GM12878 (cell line): ENCODE data around the gene EIF5B. TPM values are rescaled to one million over a fixed set of nuclear protein-coding genes. Genes with fewer than 3 reads are reported as not detected.

Source experiments
- ATAC-seq: fragments of 200-7000 bp; cut with Tn5 transposase; 3 replicates; pipeline ENCODE4 v1.9.1; 2020; ENCODE audit warnings: mild to moderate bottlenecking, moderate library complexity
- BruUV-seq: library from RNA; stranded (reverse); fragments of 400-500 nt; replicated peaks from 2 replicates; lab custom pipeline; 2021; lab: Mats Ljungman, UMichigan
- CTCF ChIA-PET: fragments of 300-600 bp; sonication (Branson Sonifier 250); formaldehyde crosslinking; extraction: SDS; loops from one replicate; lab custom pipeline; 2021; ENCODE audit warnings: inconsistent platforms; lab: Yijun Ruan, JAX
- POLR2A ChIA-PET: fragments of 350-600 bp; formaldehyde crosslinking; extraction: SDS; loops from one replicate; lab custom pipeline; 2021; ENCODE audit warnings: inconsistent platforms; lab: Charles Lee
- RAD21 ChIA-PET: fragments of 300-600 bp; sonication (Branson Sonifier 250); formaldehyde crosslinking; loops from one replicate; lab custom pipeline; 2023; ENCODE audit warnings: antibody characterized with exemption; ENCODE audit not compliant: unreplicated experiment; lab: Charles Lee
- SMC1A ChIA-PET: fragments of 300-600 bp; sonication (Branson Sonifier 250); formaldehyde crosslinking; loops from one replicate; lab custom pipeline; 2023; ENCODE audit not compliant: unreplicated experiment, uncharacterized antibody; lab: Charles Lee
- DNase-seq: peaks from one replicate; pipeline ENCODE4 v3.0.0-alpha.2; 2011; ENCODE audit warnings: low read depth, low spot score
- FAIRE-seq: peaks from 3 replicates; lab custom pipeline; 2011; peaks lifted over from hg19 to GRCh38; lab: Jason Lieb, UNC
- H2AFZ ChIP-seq: 2 replicates; pipeline ENCODE4 v1.6.0; 2011; ENCODE audit warnings: low read depth, low read length, control low read depth; ENCODE audit not compliant: control insufficient read depth
- H3K27ac ChIP-seq: 2 replicates; pipeline ENCODE4 v1.5.1; 2011; ENCODE audit warnings: control low read depth; ENCODE audit not compliant: control insufficient read depth, insufficient read depth
- H3K27me3 ChIP-seq, 2 experiments: replicated peaks in 1 of 2; 2 replicates each; pipeline versions ENCODE4 v1.6.0 to v1.6.1; 2011; ENCODE audit warnings: low read length in 1 of 2; ENCODE audit not compliant: control insufficient read depth in 2 of 2, insufficient read depth in 2 of 2
- H3K36me3 ChIP-seq, 2 experiments: 2 replicates each; pipeline ENCODE4 v1.5.1; 2011; ENCODE audit warnings: low read length in 1 of 2; ENCODE audit not compliant: control insufficient read depth in 2 of 2, insufficient read depth in 2 of 2
- H3K4me1 ChIP-seq: 2 replicates; pipeline ENCODE4 v1.6.1; 2011; ENCODE audit warnings: mild to moderate bottlenecking, low read length, moderate library complexity, mixed read lengths; ENCODE audit not compliant: control insufficient read depth, insufficient read depth
- H3K4me2 ChIP-seq: 2 replicates; pipeline ENCODE4 v1.6.0; 2011; ENCODE audit warnings: control low read depth; ENCODE audit not compliant: control insufficient read depth, insufficient read depth
- H3K4me3 ChIP-seq: fragments of 200-600 bp; sonication (generic); 2 replicates; pipeline ENCODE4 v1.5.1; 2016
- H3K79me2 ChIP-seq: 2 replicates; pipeline ENCODE4 v1.6.0; 2011; ENCODE audit warnings: low read length; ENCODE audit not compliant: control insufficient read depth, insufficient read depth
- H3K9ac ChIP-seq: 2 replicates; pipeline ENCODE4 v1.8.0; 2011; ENCODE audit warnings: low read length, control low read depth, mixed read lengths; ENCODE audit not compliant: control insufficient read depth, insufficient read depth
- H3K9me3 ChIP-seq: replicated peaks from 3 replicates; pipeline ENCODE4 v1.5.1; 2011; ENCODE audit warnings: mild to moderate bottlenecking, low read length; ENCODE audit not compliant: control insufficient read depth, insufficient read depth
- H4K20me1 ChIP-seq: 2 replicates; pipeline ENCODE4 v1.6.0; 2011; ENCODE audit not compliant: control insufficient read depth, insufficient read depth
- BCL11A ChIP-seq: IDR thresholded peaks from 2 replicates; pipeline ENCODE4 v1.6.1; 2011; ENCODE audit warnings: low read depth, low read length
- CEBPZ ChIP-seq: fragments of 150-350 bp; IDR thresholded peaks from 2 replicates; pipeline ENCODE4 v1.6.1; 2016; ENCODE audit warnings: low read depth, low read length
- LARP7 ChIP-seq: fragments of 450-650 bp; IDR thresholded peaks from 2 replicates; pipeline ENCODE4 v1.6.1; 2017; ENCODE audit warnings: mild to moderate bottlenecking
- MTA2 ChIP-seq: fragments of 450-650 bp; IDR thresholded peaks from 2 replicates; pipeline ENCODE4 v1.6.1; 2016; ENCODE audit warnings: low read depth, mild to moderate bottlenecking, moderate library complexity
- SUZ12 ChIP-seq: fragments of 200-600 bp; sonication (generic); IDR thresholded peaks from one replicate; pipeline ENCODE4 v1.6.1; 2018; ENCODE audit warnings: antibody characterized with exemption, mild to moderate bottlenecking; ENCODE audit not compliant: unreplicated experiment
- YBX1 ChIP-seq: fragments of 450-650 bp; IDR thresholded peaks from 2 replicates; pipeline ENCODE4 v1.6.1; 2016; ENCODE audit warnings: antibody characterized with exemption
- WGBS: methylation state at CpG from one replicate; pipeline ENCODE4 v1.1.6; 2016; ENCODE audit warnings: low lambda C conversion rate; ENCODE audit not compliant: insufficient replicate concordance, insufficient coverage; ENCODE audit errors: missing lambda C conversion rate; 5-methylcytosine and 5-hydroxymethylcytosine counted together
- in situ Hi-C: fragments of 300-500 bp; cut with MboI; formaldehyde crosslinking; loops from 9 replicates; pipeline ENCODE4 v1.14.3; 2018; ENCODE audit warnings: mixed read lengths
- intact Hi-C: fragments of 100-400 bp; cut with micrococcal nuclease; formaldehyde crosslinking; loops from one replicate; pipeline ENCODE4 v1.14.2; 2022; ENCODE audit not compliant: unreplicated experiment
- polyA plus RNA-seq, 11 experiments: library from polyadenylated mRNA; depleted of rRNA in 4 of 11; unstranded in 6 of 11; stranded (reverse) in 5 of 11; fragments of >200 nt; fragmentation: Nextera tagmentation in 4 of 11; fragmentation: Illumina TruSeq in 1 of 11; extraction: Ambion mirVana in 4 of 11; extraction: Trizol in 1 of 11; gene quantifications; 1 replicate in 1 of 11; 2 replicates in 10 of 11; pipeline versions ENCODE4 v1.2.1 to v1.2.3, GENCODE V29; 2011 to 2016; ENCODE audit warnings: inconsistent platforms in 2 of 11, missing spikeins in 2 of 11, low read depth in 1 of 11
- total RNA-seq, 4 experiments: library from RNA; depleted of rRNA in 3 of 4; stranded (reverse); fragments of >200 nt in 3 of 4; fragmentation: Illumina TruSeq in 1 of 4; extraction: Trizol in 1 of 4; gene quantifications; 2 replicates each; pipeline versions ENCODE4 v1.2.1 to v1.2.3, GENCODE V29; 2013 to 2021
- TF ChIP-seq, protein P1 (sequence below): fragments of 450-650 bp; conservative IDR thresholded peaks from 2 replicates; pipeline ENCODE4 v1.6.1; 2017; ENCODE audit warnings: mild to moderate bottlenecking, moderate library complexity
- TF ChIP-seq, protein P2 (sequence below): IDR thresholded peaks from 2 replicates; pipeline ENCODE4 v1.6.1; 2012; ENCODE audit warnings: mild to moderate bottlenecking, low read depth, low read length
- TF ChIP-seq, protein P3 (sequence below): fragments of 450-650 bp; IDR thresholded peaks from 2 replicates; pipeline ENCODE4 v1.6.1; 2017; ENCODE audit warnings: mild to moderate bottlenecking, moderate library complexity

Gene EIF5B
- total and polyA plus RNA-seq, 10 of the 15 experiments (the other 5 are each of a cell fraction or from before 2014, with no cell fraction given): 21.7 to 119 (median 40.8) TPM

GRCh38 chr2:99399063-99399462 lies 61.9 kb downstream of the EIF5B start (continued):
- TF ChIP-seq CEBPZ: no peak
- TF ChIP-seq LARP7: no peak
- TF ChIP-seq SUZ12: no peak
- TF ChIP-seq, all 136 proteins: peak for 0

DNA sequence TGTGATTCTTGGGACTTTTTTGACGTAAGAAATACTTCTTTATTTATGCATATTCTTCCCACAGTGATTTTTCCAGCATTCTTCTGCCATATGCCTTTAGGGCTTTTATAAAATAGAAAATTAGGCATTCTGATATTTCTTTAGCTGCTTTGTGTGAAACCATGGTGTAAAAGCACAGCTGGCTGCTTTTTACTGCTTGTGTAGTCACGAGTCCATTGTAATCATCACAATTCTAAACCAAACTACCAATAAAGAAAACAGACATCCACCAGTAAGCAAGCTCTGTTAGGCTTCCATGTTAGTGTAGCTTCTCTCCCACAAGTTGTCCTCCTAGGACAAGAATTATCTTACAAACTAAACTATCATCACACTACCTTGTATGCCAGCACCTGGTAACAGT lies 62.6 kb downstream of the EIF5B start:
- SMC1A ChIA-PET: interaction anchor here (1.1 to 1.9 kb wide), 2 partner anchors 10 to 17 kb away, joined by 5 read pairs; no protein-coding TSS in a partner anchor
- no TSS peak for BruUV-seq
- intact Hi-C loops (no loop called here), in situ Hi-C loops (no loop called here)
- Histone ChIP-seq H3K4me1 (no peaks in the 10 kb centered on the region), H3K27ac (no peak overlapping the region), H3K79me2 (no peaks in the 10 kb centered on the region), H3K4me2 (no peak overlapping the region), H3K27me3 (no peaks in the 10 kb centered on the region), H2AFZ (no peak overlapping the region), H4K20me1 (no peaks in the 10 kb centered on the region), H3K9me3 (no peaks in the 10 kb centered on the region), H3K36me3 (peaks cover 14 to 49% of the 10 kb centered on the region in 2 experiments), H3K4me3 (no peak overlapping the region), H3K9ac (no peak overlapping the region)
- RAD21 ChIA-PET: no interaction called here
- no peak for DNase-seq
- WGBS: 97% methylated on average over 2 of the region's 2 CpGs
- no peak for FAIRE-seq
- no peak for ATAC-seq
- POLR2A ChIA-PET: no interaction called here
- CTCF ChIA-PET: interaction anchor here (1.2 kb wide), 1 partner anchor 63 kb away, joined by 3 read pairs; the partner anchor contains the start of gene EIF5B
- TF ChIP-seq, protein P1, sequence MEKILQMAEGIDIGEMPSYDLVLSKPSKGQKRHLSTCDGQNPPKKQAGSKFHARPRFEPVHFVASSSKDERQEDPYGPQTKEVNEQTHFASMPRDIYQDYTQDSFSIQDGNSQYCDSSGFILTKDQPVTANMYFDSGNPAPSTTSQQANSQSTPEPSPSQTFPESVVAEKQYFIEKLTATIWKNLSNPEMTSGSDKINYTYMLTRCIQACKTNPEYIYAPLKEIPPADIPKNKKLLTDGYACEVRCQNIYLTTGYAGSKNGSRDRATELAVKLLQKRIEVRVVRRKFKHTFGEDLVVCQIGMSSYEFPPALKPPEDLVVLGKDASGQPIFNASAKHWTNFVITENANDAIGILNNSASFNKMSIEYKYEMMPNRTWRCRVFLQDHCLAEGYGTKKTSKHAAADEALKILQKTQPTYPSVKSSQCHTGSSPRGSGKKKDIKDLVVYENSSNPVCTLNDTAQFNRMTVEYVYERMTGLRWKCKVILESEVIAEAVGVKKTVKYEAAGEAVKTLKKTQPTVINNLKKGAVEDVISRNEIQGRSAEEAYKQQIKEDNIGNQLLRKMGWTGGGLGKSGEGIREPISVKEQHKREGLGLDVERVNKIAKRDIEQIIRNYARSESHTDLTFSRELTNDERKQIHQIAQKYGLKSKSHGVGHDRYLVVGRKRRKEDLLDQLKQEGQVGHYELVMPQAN: no peak
- TF ChIP-seq, protein P2, sequence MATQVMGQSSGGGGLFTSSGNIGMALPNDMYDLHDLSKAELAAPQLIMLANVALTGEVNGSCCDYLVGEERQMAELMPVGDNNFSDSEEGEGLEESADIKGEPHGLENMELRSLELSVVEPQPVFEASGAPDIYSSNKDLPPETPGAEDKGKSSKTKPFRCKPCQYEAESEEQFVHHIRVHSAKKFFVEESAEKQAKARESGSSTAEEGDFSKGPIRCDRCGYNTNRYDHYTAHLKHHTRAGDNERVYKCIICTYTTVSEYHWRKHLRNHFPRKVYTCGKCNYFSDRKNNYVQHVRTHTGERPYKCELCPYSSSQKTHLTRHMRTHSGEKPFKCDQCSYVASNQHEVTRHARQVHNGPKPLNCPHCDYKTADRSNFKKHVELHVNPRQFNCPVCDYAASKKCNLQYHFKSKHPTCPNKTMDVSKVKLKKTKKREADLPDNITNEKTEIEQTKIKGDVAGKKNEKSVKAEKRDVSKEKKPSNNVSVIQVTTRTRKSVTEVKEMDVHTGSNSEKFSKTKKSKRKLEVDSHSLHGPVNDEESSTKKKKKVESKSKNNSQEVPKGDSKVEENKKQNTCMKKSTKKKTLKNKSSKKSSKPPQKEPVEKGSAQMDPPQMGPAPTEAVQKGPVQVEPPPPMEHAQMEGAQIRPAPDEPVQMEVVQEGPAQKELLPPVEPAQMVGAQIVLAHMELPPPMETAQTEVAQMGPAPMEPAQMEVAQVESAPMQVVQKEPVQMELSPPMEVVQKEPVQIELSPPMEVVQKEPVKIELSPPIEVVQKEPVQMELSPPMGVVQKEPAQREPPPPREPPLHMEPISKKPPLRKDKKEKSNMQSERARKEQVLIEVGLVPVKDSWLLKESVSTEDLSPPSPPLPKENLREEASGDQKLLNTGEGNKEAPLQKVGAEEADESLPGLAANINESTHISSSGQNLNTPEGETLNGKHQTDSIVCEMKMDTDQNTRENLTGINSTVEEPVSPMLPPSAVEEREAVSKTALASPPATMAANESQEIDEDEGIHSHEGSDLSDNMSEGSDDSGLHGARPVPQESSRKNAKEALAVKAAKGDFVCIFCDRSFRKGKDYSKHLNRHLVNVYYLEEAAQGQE: no peak
- no peak for TF ChIP-seq BCL11A
- no peak for TF ChIP-seq MTA2
- TF ChIP-seq SUZ12: no peak
- TF ChIP-seq, protein P3, sequence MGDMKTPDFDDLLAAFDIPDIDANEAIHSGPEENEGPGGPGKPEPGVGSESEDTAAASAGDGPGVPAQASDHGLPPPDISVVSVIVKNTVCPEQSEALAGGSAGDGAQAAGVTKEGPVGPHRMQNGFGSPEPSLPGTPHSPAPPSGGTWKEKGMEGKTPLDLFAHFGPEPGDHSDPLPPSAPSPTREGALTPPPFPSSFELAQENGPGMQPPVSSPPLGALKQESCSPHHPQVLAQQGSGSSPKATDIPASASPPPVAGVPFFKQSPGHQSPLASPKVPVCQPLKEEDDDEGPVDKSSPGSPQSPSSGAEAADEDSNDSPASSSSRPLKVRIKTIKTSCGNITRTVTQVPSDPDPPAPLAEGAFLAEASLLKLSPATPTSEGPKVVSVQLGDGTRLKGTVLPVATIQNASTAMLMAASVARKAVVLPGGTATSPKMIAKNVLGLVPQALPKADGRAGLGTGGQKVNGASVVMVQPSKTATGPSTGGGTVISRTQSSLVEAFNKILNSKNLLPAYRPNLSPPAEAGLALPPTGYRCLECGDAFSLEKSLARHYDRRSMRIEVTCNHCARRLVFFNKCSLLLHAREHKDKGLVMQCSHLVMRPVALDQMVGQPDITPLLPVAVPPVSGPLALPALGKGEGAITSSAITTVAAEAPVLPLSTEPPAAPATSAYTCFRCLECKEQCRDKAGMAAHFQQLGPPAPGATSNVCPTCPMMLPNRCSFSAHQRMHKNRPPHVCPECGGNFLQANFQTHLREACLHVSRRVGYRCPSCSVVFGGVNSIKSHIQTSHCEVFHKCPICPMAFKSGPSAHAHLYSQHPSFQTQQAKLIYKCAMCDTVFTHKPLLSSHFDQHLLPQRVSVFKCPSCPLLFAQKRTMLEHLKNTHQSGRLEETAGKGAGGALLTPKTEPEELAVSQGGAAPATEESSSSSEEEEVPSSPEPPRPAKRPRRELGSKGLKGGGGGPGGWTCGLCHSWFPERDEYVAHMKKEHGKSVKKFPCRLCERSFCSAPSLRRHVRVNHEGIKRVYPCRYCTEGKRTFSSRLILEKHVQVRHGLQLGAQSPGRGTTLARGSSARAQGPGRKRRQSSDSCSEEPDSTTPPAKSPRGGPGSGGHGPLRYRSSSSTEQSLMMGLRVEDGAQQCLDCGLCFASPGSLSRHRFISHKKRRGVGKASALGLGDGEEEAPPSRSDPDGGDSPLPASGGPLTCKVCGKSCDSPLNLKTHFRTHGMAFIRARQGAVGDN: no peak
- no peak for TF ChIP-seq YBX1
